Ovary (tissue), 3 donors: ENCODE results near the gene KIT.

Source experiments
- CTCF ChIP-seq, 3 donors: fragments of 450-650 bp in 2 of 3; fragments of 200-600 bp in 1 of 3; IDR thresholded peaks; one replicate each; pipeline versions ENCODE4 v1.5.1 to v1.8.0; 2016 to 2022; ENCODE audit warnings: antibody characterized with exemption in 3 of 3, mild to moderate bottlenecking in 1 of 3
- EP300 ChIP-seq: sonication (generic); formaldehyde crosslinking; IDR thresholded peaks from one replicate; pipeline ENCODE4 v1.6.1; 2017; ENCODE audit warnings: antibody characterized with exemption
- POLR2A ChIP-seq: fragments of 450-650 bp; IDR thresholded peaks from one replicate; pipeline ENCODE4 v1.6.1; 2017; ENCODE audit warnings: antibody characterized with exemption, mild to moderate bottlenecking, moderate library complexity
- donor health status: DM: no; HTN: no; CAD: no.

DNA sequence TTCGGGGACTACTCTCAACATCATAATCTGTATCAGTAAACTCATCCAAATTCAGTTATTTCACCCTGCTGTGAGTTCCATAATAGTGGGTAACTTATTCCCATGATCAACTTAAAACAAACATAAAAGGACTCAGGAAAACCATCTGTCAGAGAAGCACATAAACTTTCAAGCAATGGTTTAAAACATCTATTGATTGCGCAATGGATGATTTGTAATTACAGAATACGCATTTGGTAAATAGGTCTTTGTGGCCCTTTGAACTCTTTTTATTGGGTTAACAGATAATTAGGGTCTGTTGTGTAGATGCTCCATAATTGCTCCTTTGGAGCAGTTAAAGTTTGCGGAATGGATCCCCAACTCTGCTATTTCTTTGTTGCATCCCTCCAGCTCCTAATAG is 115.3 kb downstream of the KIT start:
- TF ChIP-seq CTCF (IDR thresholded peaks at IDR 0.05) = no peak
- no peak for TF ChIP-seq POLR2A
- TF ChIP-seq EP300 = no peak
